H1 (cell line): ENCODE data around the gene FARS2. TPM values are rescaled to one million over a fixed set of nuclear protein-coding genes. Genes with fewer than 3 reads are reported as not detected.

Experiments
- ATF3 ChIP-seq: IDR thresholded peaks from 2 replicates; pipeline ENCODE4 v1.6.1; 2011; ENCODE audit warnings: low read depth, mild to moderate bottlenecking, low read length; ENCODE audit not compliant: insufficient read depth
- BACH1 ChIP-seq: IDR thresholded peaks from 2 replicates; pipeline ENCODE4 v1.6.1; 2012; ENCODE audit warnings: low read length, improper control_type of control experiment
- CBX8 ChIP-seq: fragments of 300-800, 300-1000 bp; sonication (generic); IDR thresholded peaks from 2 replicates; pipeline ENCODE4 v1.7.1; 2016; ENCODE audit warnings: low read depth, low read length, borderline replicate concordance
- CEBPB ChIP-seq: IDR thresholded peaks from 2 replicates; pipeline ENCODE4 v1.6.1; 2012; ENCODE audit warnings: low read depth, low read length
- EP300 ChIP-seq, 2 experiments: IDR thresholded peaks; 1 replicate in 1 of 2; 2 replicates in 1 of 2; pipeline ENCODE4 v1.6.1; 2011 to 2012; ENCODE audit warnings: low read depth in 2 of 2, low read length in 2 of 2, mild to moderate bottlenecking in 2 of 2, borderline replicate concordance in 1 of 2, inconsistent platforms in 1 of 2, moderate library complexity in 1 of 2
- EZH2 ChIP-seq: fragments of 200-600 bp; sonication (generic); IDR thresholded peaks from 2 replicates; pipeline ENCODE4 v1.7.1; 2012; ENCODE audit warnings: low read depth, mild to moderate bottlenecking, moderate library complexity, low read length, inconsistent platforms; ENCODE audit not compliant: severe bottlenecking
- MAX ChIP-seq: IDR thresholded peaks from 2 replicates; pipeline ENCODE4 v1.6.1; 2012; ENCODE audit warnings: inconsistent platforms
- PHF8 ChIP-seq: fragments of 200-600 bp; sonication (generic); conservative IDR thresholded peaks from 2 replicates; pipeline ENCODE4 v1.7.1; 2012; ENCODE audit warnings: low read depth, mild to moderate bottlenecking, inconsistent platforms, low read length, moderate library complexity
- SIX5 ChIP-seq: IDR thresholded peaks from 2 replicates; pipeline ENCODE4 v1.6.1; 2011; ENCODE audit warnings: mild to moderate bottlenecking, low read depth, low read length
- TAF1 ChIP-seq: IDR thresholded peaks from 2 replicates; pipeline ENCODE4 v1.6.1; 2011; ENCODE audit warnings: mild to moderate bottlenecking, low read depth, low read length
- TAF7 ChIP-seq: optimal IDR thresholded peaks from 2 replicates; pipeline ENCODE3; 2011; ENCODE audit warnings: low read depth, mild to moderate bottlenecking, inconsistent platforms, low read length, moderate library complexity, borderline replicate concordance
- polyA plus RNA-seq, 7 experiments: library from polyadenylated mRNA; depleted of rRNA in 3 of 7; stranded (reverse) in 5 of 7; unstranded in 2 of 7; fragments of >200 nt in 5 of 7; fragments of 200-250 nt in 2 of 7; gene quantifications; 1 replicate in 5 of 7; 2 replicates in 1 of 7; 4 replicates in 1 of 7; pipeline versions ENCODE4 v1.2.1 to v1.2.3, GENCODE V29; 2011 to 2013; ENCODE audit warnings: missing spikeins in 2 of 7, mixed read lengths in 2 of 7
- total RNA-seq: library from RNA; stranded (reverse); fragmentation: NEBNext Ultra II Directional; extraction: Animal tissue kit (Norgen Biotek cat#: 25700); gene quantifications from 2 replicates; pipeline ENCODE4 v1.2.1, GENCODE V29; 2021

FARS2 gene
- total and polyA plus RNA-seq, 2 of the 8 experiments (the other 6 are each of a cell fraction or from before 2014, with no cell fraction given), result 11.7 to 14.4 TPM

- TF ChIP-seq CEBPB (no peak), EP300 (IDR thresholded peaks at IDR 0.05; ENCODE audit: borderline replicate concordance in 1 of 2, low read depth in 2 of 2, low read length in 2 of 2) (no peak), PHF8 (no peak), TAF7 (no peak), TAF1 (no peak), ATF3 (no peak), SIX5 (no peak), EZH2 (no peak), CBX8 (no peak), MAX (peak; percentile 77), BACH1 (no peak)
Observed at GRCh38 chr6:5214570-5215052, 46.7 kb upstream of the FARS2 start (continued).
